ENCODE measurements around the gene FGF12. TPM values are rescaled to one million over a fixed set of nuclear protein-coding genes. Genes with fewer than 3 reads are reported as not detected.
A peak's percentile ranks its signal among the peaks of the same experiment; 100 is the strongest.

FGF12 gene
- total and polyA plus RNA-seq, 2 of the 13 experiments (the other 11 are each of a cell fraction or from before 2014, with no cell fraction given), result 0.07 TPM; not detected in 1

DNA sequence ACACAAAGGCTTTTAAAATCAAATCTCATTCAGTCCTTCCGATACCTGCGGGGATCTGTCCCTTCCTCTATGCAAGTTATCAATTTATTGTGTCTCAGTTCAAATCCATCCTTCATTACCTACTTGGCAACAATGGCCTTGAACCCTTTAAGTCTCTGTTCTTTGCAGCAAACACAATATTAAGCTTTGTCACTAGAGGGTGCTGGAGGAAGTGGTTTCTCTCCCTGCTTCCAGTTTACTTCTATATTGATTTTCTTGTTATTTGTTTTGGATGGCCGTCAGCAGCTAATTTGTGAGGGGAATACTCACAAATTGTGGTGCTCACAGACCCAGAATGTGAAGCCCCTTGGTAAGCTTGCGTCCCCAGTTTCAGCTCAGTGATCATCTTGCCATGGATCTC, 278.3 kb downstream of the FGF12 start:
- peak; percentile 72 for ATAC-seq
- H3K9ac ChIP-seq (ENCODE audit: insufficient read depth, low read depth, low read length), result no peak overlapping the region
- H3K79me2 ChIP-seq (ENCODE audit: insufficient read depth, low read length), result no peaks in the 10 kb centered on the region
- H3K27ac ChIP-seq (ENCODE audit: extremely low read length, insufficient read depth, low read length), result no peak overlapping the region
- no peaks in the 10 kb centered on the region for H3K27me3 ChIP-seq (ENCODE audit: control insufficient read depth in 1 of 2, insufficient read depth in 2 of 2, low read length in 2 of 2)
- no peaks in the 10 kb centered on the region for H3K4me1 ChIP-seq (ENCODE audit: insufficient read depth, low read length)
- in situ Hi-C loops (cut with HindIII; ENCODE audit: extremely low pct_ligation_motif_present, low pct_unique_long_range_greater_than_20kb) (loop anchor here (10.0 kb wide), 1 partner anchor 1034 kb away; no protein-coding TSS in a partner anchor), intact Hi-C loops (cut with micrococcal nuclease; ENCODE audit: unreplicated experiment) (no loop called here)
- DNase-seq (ENCODE audit: low spot score), result no peak
- 30% methylated on average over 4 of the region's 4 CpGs for WGBS (ENCODE audit: low lambda C conversion rate)
- ChIA-PET POLR2A (no interaction called here), CTCF (ENCODE audit: low intra/inter-chr PET ratio, low total read pairs) (no interaction called here)
- H3K9me3 ChIP-seq (ENCODE audit: low read length), result no peaks in the 10 kb centered on the region
- BruUV-seq (replicated peaks), result no TSS peak
- FAIRE-seq, result no peak
- no peak overlapping the region for H3K4me2 ChIP-seq (ENCODE audit: low read depth, low read length)
- H2AFZ ChIP-seq (ENCODE audit: low read length), result no peak overlapping the region
- H4K20me1 ChIP-seq (ENCODE audit: insufficient read depth, low read length), result no peaks in the 10 kb centered on the region
- no peaks in the 10 kb centered on the region for H3K36me3 ChIP-seq (replicated peaks in 1 of 2; ENCODE audit: control insufficient read depth in 1 of 2, insufficient read depth in 2 of 2, low read length in 2 of 2)
- H3K4me3 ChIP-seq (replicated peaks in 1 of 3; ENCODE audit: insufficient read depth in 1 of 3, low read depth in 2 of 3, low read length in 3 of 3), result no peak overlapping the region
- TF ChIP-seq, protein P1, sequence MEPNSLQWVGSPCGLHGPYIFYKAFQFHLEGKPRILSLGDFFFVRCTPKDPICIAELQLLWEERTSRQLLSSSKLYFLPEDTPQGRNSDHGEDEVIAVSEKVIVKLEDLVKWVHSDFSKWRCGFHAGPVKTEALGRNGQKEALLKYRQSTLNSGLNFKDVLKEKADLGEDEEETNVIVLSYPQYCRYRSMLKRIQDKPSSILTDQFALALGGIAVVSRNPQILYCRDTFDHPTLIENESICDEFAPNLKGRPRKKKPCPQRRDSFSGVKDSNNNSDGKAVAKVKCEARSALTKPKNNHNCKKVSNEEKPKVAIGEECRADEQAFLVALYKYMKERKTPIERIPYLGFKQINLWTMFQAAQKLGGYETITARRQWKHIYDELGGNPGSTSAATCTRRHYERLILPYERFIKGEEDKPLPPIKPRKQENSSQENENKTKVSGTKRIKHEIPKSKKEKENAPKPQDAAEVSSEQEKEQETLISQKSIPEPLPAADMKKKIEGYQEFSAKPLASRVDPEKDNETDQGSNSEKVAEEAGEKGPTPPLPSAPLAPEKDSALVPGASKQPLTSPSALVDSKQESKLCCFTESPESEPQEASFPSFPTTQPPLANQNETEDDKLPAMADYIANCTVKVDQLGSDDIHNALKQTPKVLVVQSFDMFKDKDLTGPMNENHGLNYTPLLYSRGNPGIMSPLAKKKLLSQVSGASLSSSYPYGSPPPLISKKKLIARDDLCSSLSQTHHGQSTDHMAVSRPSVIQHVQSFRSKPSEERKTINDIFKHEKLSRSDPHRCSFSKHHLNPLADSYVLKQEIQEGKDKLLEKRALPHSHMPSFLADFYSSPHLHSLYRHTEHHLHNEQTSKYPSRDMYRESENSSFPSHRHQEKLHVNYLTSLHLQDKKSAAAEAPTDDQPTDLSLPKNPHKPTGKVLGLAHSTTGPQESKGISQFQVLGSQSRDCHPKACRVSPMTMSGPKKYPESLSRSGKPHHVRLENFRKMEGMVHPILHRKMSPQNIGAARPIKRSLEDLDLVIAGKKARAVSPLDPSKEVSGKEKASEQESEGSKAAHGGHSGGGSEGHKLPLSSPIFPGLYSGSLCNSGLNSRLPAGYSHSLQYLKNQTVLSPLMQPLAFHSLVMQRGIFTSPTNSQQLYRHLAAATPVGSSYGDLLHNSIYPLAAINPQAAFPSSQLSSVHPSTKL (CRISPR knock-in tag; IDR thresholded peaks at IDR 0.05), result peak; percentile 26; the same call in 1 of the 2 replicates
- TF ChIP-seq, protein P2, sequence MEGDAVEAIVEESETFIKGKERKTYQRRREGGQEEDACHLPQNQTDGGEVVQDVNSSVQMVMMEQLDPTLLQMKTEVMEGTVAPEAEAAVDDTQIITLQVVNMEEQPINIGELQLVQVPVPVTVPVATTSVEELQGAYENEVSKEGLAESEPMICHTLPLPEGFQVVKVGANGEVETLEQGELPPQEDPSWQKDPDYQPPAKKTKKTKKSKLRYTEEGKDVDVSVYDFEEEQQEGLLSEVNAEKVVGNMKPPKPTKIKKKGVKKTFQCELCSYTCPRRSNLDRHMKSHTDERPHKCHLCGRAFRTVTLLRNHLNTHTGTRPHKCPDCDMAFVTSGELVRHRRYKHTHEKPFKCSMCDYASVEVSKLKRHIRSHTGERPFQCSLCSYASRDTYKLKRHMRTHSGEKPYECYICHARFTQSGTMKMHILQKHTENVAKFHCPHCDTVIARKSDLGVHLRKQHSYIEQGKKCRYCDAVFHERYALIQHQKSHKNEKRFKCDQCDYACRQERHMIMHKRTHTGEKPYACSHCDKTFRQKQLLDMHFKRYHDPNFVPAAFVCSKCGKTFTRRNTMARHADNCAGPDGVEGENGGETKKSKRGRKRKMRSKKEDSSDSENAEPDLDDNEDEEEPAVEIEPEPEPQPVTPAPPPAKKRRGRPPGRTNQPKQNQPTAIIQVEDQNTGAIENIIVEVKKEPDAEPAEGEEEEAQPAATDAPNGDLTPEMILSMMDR (CRISPR knock-in tag; IDR thresholded peaks at IDR 0.05), result peak; percentile 44
- TF ChIP-seq NR2F1 (CRISPR knock-in tag; IDR thresholded peaks at IDR 0.05) (no peak), ZNF17 (CRISPR knock-in tag; IDR thresholded peaks at IDR 0.05) (no peak), SMYD3 (CRISPR knock-in tag; IDR thresholded peaks at IDR 0.05) (no peak), ZNF879 (CRISPR knock-in tag; IDR thresholded peaks at IDR 0.05) (no peak), FOXA3 (CRISPR knock-in tag; IDR thresholded peaks at IDR 0.05) (peak; percentile 50; the same call in 1 of the 2 replicates), RORA (CRISPR knock-in tag; IDR thresholded peaks at IDR 0.05) (no peak), ZSCAN9 (CRISPR knock-in tag; IDR thresholded peaks at IDR 0.05; ENCODE audit: borderline replicate concordance) (no peak), SIN3B (IDR thresholded peaks at IDR 0.05; ENCODE audit: low read length) (no peak), ZNF496 (CRISPR knock-in tag; IDR thresholded peaks at IDR 0.05; ENCODE audit: insufficient replicate concordance) (no peak), TGIF2 (CRISPR knock-in tag; IDR thresholded peaks at IDR 0.05) (no peak), GLI4 (CRISPR knock-in tag; IDR thresholded peaks at IDR 0.05; ENCODE audit: borderline replicate concordance) (no peak), ONECUT2 (CRISPR knock-in tag; IDR thresholded peaks at IDR 0.05) (peak; percentile 79), ZNF121 (CRISPR knock-in tag; IDR thresholded peaks at IDR 0.05) (no peak), MIXL1 (CRISPR knock-in tag; IDR thresholded peaks at IDR 0.05) (0 out of 2 replicates have a peak, but pooled peaks have one; percentile 40), ZFYVE20 (CRISPR knock-in tag; IDR thresholded peaks at IDR 0.05; ENCODE audit: borderline replicate concordance, low read depth) (no peak)
- TF ChIP-seq, protein P3, sequence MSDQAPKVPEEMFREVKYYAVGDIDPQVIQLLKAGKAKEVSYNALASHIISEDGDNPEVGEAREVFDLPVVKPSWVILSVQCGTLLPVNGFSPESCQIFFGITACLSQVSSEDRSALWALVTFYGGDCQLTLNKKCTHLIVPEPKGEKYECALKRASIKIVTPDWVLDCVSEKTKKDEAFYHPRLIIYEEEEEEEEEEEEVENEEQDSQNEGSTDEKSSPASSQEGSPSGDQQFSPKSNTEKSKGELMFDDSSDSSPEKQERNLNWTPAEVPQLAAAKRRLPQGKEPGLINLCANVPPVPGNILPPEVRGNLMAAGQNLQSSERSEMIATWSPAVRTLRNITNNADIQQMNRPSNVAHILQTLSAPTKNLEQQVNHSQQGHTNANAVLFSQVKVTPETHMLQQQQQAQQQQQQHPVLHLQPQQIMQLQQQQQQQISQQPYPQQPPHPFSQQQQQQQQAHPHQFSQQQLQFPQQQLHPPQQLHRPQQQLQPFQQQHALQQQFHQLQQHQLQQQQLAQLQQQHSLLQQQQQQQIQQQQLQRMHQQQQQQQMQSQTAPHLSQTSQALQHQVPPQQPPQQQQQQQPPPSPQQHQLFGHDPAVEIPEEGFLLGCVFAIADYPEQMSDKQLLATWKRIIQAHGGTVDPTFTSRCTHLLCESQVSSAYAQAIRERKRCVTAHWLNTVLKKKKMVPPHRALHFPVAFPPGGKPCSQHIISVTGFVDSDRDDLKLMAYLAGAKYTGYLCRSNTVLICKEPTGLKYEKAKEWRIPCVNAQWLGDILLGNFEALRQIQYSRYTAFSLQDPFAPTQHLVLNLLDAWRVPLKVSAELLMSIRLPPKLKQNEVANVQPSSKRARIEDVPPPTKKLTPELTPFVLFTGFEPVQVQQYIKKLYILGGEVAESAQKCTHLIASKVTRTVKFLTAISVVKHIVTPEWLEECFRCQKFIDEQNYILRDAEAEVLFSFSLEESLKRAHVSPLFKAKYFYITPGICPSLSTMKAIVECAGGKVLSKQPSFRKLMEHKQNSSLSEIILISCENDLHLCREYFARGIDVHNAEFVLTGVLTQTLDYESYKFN (CRISPR knock-in tag; conservative IDR thresholded peaks at IDR 0.05), result no peak

Data from HepG2 (cell line).